Body of pancreas (tissue), 4 donors: Measurements from ENCODE around the gene FKBP1B. TPM values are rescaled to one million over a fixed set of nuclear protein-coding genes. Genes with fewer than 3 reads are reported as not detected.

Experiments
- ATAC-seq: fragments of 150-250 bp; one replicate; pipeline ENCODE4 v1.9.1; 2016
- DNase-seq, 4 donors: peaks; one replicate each; pipeline ENCODE4 v3.0.0-alpha.2; 2019
- H3K27ac ChIP-seq, 4 donors: fragments of 200-600 bp; sonication (generic); 1 replicate in 3 of 4; 2 replicates in 1 of 4; pipeline versions ENCODE4 v1.5.1 to v1.6.1; 2016 to 2019; ENCODE audit warnings: mild to moderate bottlenecking in 1 of 4, mixed read lengths in 1 of 4, moderate library complexity in 1 of 4
- H3K27me3 ChIP-seq, 2 donors: fragments of 200-600 bp; sonication (generic); one replicate each; pipeline ENCODE4 v1.6.0; 2016; ENCODE audit warnings: mild to moderate bottlenecking in 1 of 2
- H3K36me3 ChIP-seq, 2 donors: fragments of 200-600 bp; sonication (generic); replicated peaks in 1 of 2; 2 replicates each; pipeline ENCODE4 v1.5.1; 2016; ENCODE audit warnings: low read depth in 2 of 2; ENCODE audit not compliant: insufficient read depth in 1 of 2
- H3K4me1 ChIP-seq: fragments of 200-600 bp; sonication (generic); one replicate; pipeline ENCODE4 v1.6.0; 2016
- H3K4me3 ChIP-seq, 2 donors: fragments of 200-600 bp; sonication (generic); 1 replicate in 1 of 2; 2 replicates in 1 of 2; pipeline ENCODE4 v1.5.1; 2016 to 2019
- H3K9me3 ChIP-seq, 3 donors: fragments of 200-600 bp; sonication (generic); 1 replicate in 2 of 3; 2 replicates in 1 of 3; pipeline ENCODE4 v1.5.1; 2016
- POLR2A ChIP-seq, 3 donors: fragments of 450-650 bp; IDR thresholded peaks; one replicate each; pipeline ENCODE4 v1.6.1; 2016; ENCODE audit warnings: antibody characterized with exemption in 3 of 3, mild to moderate bottlenecking in 2 of 3
- WGBS, 2 donors: methylation state at CpG; one replicate each; pipeline ENCODE4 v1.1.5; 2017; 5-methylcytosine and 5-hydroxymethylcytosine counted together
- intact Hi-C: fragments of 100-400 bp; cut with DNase I; formaldehyde crosslinking; loops from one replicate; pipeline ENCODE4 v1.15.1; 2023
- total RNA-seq, 2 donors: library from RNA; depleted of rRNA; stranded (reverse); fragments of >200 nt; gene quantifications; one replicate each; pipeline ENCODE4 v1.1.0, GENCODE V29; 2016
- TF ChIP-seq, protein P1 (sequence below), 7 experiments: fragments of 450-650 bp in 4 of 7; fragments of 200-600 bp in 3 of 7; sonication (generic) in 3 of 7; IDR thresholded peaks; one replicate each; pipeline ENCODE4 v1.5.1; 2016 to 2019; ENCODE audit warnings: antibody characterized with exemption in 7 of 7

Gene FKBP1B
- total RNA-seq, 2 donors from 2014 or later: 10.5 to 12.7 TPM

DNA sequence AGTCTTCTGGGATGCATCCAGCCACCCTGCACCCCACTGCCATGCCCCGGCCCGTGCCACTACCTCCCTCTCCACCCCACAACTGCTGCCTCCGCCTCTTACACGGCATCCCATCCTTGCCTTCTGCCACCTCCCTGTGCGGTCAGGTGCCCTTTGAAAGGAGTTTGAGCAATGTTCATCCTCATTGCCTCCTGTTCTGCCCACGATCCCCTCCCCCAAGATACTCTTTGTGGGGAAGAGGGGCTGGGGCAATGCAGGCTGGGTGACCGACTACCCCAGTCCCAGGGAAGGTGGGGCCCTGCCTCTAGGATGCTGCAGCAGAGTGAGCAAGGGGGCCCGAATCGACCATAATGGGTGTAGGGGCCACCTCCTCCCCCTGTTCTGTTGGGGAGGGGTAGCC is 31.3 kb upstream of the FKBP1B start:
- no peaks in the 10 kb centered on the region for H3K27me3 ChIP-seq
- DNase-seq (no peak), ATAC-seq (no peak)
- H3K27ac ChIP-seq: no peak overlapping the region
- 73 to 80% methylated on average over 9 of the region's 9 CpGs for WGBS, 2 donors
- no peaks in the 10 kb centered on the region for H3K4me1 ChIP-seq
- H3K4me3 ChIP-seq: no peak overlapping the region
- TF ChIP-seq, protein P1, sequence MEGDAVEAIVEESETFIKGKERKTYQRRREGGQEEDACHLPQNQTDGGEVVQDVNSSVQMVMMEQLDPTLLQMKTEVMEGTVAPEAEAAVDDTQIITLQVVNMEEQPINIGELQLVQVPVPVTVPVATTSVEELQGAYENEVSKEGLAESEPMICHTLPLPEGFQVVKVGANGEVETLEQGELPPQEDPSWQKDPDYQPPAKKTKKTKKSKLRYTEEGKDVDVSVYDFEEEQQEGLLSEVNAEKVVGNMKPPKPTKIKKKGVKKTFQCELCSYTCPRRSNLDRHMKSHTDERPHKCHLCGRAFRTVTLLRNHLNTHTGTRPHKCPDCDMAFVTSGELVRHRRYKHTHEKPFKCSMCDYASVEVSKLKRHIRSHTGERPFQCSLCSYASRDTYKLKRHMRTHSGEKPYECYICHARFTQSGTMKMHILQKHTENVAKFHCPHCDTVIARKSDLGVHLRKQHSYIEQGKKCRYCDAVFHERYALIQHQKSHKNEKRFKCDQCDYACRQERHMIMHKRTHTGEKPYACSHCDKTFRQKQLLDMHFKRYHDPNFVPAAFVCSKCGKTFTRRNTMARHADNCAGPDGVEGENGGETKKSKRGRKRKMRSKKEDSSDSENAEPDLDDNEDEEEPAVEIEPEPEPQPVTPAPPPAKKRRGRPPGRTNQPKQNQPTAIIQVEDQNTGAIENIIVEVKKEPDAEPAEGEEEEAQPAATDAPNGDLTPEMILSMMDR (IDR thresholded peaks at IDR 0.05): no peak
- TF ChIP-seq POLR2A (IDR thresholded peaks at IDR 0.05): no peak
- H3K36me3 ChIP-seq: no peaks in the 10 kb centered on the region
- no peaks in the 10 kb centered on the region for H3K9me3 ChIP-seq
- intact Hi-C loops: no loop called here

DNA sequence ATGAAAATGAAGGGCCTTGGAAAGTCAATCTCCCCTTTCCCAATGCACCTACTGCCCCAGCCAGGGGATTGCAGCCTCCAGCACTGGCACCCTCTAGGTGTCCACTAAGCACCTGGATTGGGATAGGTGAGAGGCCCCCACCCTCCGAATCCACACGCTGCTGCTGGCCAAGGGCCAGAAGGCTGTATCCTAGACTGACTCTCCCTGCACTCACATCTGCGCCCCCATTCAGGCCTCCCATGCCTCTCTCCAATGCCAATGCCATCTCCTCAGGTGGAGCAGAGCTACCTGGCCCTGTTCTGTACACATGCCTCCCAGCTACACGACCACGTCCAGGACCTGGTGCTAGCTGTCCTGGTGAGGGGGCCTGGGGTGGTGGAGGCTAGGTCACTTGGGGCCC is 29.8 kb upstream of the FKBP1B start:
- Histone ChIP-seq H3K36me3 (no peaks in the 10 kb centered on the region), H3K4me1 (no peaks in the 10 kb centered on the region), H3K9me3 (no peaks in the 10 kb centered on the region), H3K27ac (no peak overlapping the region), H3K27me3 (no peaks in the 10 kb centered on the region), H3K4me3 (no peak overlapping the region)
- ATAC-seq (no peak), DNase-seq (no peak)
- intact Hi-C loops: no loop called here
- WGBS, 2 donors: 77 to 100% methylated on average over 1 to 5 of the region's 5 CpGs
- TF ChIP-seq, protein P1 (IDR thresholded peaks at IDR 0.05): no peak
- no peak for TF ChIP-seq POLR2A (IDR thresholded peaks at IDR 0.05)

DNA sequence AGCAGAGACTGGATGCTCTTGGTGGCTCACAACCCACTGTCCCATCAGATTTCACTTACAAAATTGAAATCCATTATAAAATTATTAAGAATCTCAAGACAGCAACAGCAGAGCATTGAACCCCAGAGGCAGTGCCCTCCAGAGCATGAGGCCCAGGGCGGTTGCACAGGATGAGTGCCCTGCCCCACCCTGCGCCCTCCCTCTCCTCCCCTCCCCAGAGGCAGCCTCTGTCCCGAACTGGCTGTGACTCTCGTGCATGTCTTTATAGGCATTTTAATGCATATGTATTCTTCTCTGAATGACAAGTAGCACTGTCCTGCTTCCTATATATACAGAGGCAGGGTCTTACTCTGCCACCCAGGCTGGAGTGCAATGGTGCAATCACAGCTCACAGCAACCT is 29.3 kb upstream of the FKBP1B start:
- no peaks in the 10 kb centered on the region for H3K4me1 ChIP-seq
- no peak overlapping the region for H3K27ac ChIP-seq
- no peak for DNase-seq
- no peaks in the 10 kb centered on the region for H3K27me3 ChIP-seq
- no peak for TF ChIP-seq POLR2A (IDR thresholded peaks at IDR 0.05)
- TF ChIP-seq, protein P1 (IDR thresholded peaks at IDR 0.05): no peak
- H3K4me3 ChIP-seq: no peak overlapping the region
- H3K9me3 ChIP-seq: no peaks in the 10 kb centered on the region
- intact Hi-C loops: no loop called here
- no peak for ATAC-seq
- 74 to 90% methylated on average over 4 of the region's 4 CpGs for WGBS, 2 donors
- no peaks in the 10 kb centered on the region for H3K36me3 ChIP-seq

DNA sequence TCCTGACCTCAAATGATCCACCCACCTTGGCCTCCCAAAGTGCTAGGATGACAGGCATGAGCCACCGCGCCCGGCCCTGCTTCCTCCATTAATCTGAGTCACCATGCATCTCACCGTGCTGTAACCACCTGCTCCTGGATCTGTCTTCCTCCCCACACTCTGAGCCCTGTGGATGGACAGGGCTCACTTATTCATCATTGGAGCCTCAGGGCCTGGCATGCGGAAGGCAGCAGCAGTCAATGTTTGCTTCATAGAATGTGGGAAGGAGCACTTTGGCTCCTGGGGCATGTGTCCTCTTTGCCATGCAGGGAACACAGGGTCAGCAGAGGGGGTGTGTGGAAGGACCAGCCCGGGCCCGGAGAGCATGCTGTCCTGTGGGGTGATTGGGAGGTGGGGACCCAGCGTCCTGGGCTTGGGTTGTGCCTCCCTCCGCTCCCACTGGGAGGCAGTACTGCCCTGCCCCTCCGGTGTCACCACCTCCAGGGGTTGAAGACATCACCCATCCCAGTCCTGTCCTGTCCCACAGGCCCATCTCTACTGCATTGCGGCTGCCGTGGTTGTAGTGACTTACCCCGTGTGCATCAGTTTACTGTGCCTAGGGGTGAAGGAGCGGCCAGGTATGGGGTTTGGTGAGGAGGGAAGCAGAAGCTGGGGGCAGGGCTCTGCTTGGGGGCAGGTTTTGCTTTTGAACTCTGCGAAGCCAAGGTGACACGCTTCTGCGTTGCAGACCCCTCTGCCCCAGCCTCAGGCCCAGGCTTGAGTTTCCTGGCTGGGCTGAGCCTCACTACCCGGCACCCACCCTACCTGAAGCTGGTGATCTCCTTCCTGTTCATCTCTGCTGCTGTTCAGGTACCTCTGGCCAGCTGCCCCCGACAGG is 28.2 kb upstream of the FKBP1B start:
- Histone ChIP-seq H3K9me3 (no peaks in the 10 kb centered on the region), H3K27me3 (no peaks in the 10 kb centered on the region), H3K4me3 (no peak overlapping the region), H3K36me3 (no peaks in the 10 kb centered on the region), H3K4me1 (no peaks in the 10 kb centered on the region), H3K27ac (no peak overlapping the region)
- DNase-seq (peak in 3 of 4 donors; percentile 10 to 44 (median 16)), ATAC-seq (peak; percentile 32)
- 67 to 78% methylated on average over 14 to 19 of the region's 19 CpGs for WGBS, 2 donors
- intact Hi-C loops: no loop called here
- TF ChIP-seq, protein P1 (IDR thresholded peaks at IDR 0.05): peak in 4 of 7 experiments; percentile 30 to 57 (median 32)
- no peak for TF ChIP-seq POLR2A (IDR thresholded peaks at IDR 0.05)
